Stomach (tissue), 4 donors: Measurements from ENCODE around the gene SUSD4.

ENCODE experiments used
- POLR2AphosphoS5 ChIP-seq, 3 donors: sonication (generic); formaldehyde crosslinking; IDR thresholded peaks; one replicate each; pipeline ENCODE4 v1.6.1; 2016; ENCODE audit warnings: antibody characterized with exemption in 3 of 3
- TF ChIP-seq, protein P1 (sequence below), 7 experiments: fragments of 450-650 bp in 4 of 7; fragments of 200-600 bp in 3 of 7; sonication (generic) in 3 of 7; IDR thresholded peaks; one replicate each; pipeline ENCODE4 v1.5.1; 2016 to 2019; ENCODE audit warnings: antibody characterized with exemption in 7 of 7, control low read depth in 2 of 7, mild to moderate bottlenecking in 1 of 7

DNA sequence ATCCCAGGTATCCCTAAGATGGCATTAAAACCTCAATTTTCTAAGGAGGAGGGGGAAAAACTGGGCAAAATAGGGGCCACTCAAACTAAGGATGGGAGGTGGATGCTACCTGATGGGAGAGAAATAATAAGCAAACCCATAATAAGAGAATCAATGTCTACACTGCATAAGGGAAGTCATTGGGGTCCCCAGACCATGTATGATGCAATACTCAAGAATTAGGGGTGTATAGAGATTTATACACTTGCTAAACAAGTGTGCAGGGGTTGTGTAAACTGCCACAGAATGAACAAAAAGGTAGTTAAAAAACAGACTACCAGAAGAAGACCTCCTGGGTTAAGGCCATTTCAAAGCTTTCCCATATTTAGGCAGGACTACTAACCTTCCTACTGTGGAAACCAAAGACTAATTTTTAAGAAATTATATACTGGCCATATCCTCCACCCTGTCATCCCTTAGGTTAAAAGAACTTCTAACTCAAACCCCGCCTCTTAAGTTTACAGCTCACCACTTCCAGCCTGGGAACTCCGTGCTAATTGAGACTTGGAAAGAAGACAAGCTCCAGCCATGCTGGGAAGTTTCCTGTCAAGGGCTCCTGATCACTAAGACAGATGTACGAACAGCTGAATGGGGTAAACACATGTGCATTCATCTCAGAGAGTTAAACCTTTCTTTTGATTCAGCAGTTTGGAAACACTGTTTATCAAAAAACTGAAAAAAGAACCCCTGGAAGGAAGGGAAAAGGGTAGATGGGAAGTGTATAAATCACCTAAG lies 156.5 kb downstream of the SUSD4 start:
- TF ChIP-seq, protein P1, sequence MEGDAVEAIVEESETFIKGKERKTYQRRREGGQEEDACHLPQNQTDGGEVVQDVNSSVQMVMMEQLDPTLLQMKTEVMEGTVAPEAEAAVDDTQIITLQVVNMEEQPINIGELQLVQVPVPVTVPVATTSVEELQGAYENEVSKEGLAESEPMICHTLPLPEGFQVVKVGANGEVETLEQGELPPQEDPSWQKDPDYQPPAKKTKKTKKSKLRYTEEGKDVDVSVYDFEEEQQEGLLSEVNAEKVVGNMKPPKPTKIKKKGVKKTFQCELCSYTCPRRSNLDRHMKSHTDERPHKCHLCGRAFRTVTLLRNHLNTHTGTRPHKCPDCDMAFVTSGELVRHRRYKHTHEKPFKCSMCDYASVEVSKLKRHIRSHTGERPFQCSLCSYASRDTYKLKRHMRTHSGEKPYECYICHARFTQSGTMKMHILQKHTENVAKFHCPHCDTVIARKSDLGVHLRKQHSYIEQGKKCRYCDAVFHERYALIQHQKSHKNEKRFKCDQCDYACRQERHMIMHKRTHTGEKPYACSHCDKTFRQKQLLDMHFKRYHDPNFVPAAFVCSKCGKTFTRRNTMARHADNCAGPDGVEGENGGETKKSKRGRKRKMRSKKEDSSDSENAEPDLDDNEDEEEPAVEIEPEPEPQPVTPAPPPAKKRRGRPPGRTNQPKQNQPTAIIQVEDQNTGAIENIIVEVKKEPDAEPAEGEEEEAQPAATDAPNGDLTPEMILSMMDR (IDR thresholded peaks at IDR 0.05): no peak
- no peak for TF ChIP-seq POLR2AphosphoS5 (IDR thresholded peaks at IDR 0.05)
